ENCODE data around the gene TEX50.
"Not testable (repeated sequence)": the region's sequence is repeated elsewhere in the genome, so short reads cannot be mapped to it uniquely, and the experiment has no call there.

TEX50 gene, protein sequence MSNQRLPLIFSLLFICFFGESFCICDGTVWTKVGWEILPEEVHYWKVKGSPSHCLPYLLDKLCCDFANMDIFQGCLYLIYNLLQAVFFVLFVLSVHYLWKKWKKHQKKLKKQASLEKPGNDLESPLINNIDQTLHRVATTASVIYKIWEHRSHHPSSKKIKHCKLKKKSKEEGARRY

DNA sequence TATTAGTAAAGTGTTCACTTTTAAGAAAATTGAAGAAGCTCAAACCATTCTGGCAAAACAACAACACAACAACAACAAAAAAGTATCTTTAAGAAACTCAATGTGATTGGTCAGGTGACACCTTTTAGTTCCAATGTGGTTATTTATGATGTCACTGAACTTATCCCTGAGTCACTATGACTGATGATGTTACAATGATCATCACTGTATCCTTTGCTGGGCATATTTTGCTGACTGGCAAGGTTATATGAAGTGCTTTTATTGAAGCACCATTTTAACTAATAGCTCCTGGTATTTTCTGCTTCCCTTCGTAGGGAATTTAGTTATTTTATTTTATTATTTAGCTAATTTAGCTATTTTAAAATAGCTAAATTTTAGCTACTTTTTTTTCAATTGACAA lies at the start of gene TEX50:
TSS of gene TEX50 (plus strand) at position 223 of the 400 bp plus-strand sequence. CDS start 184 bp downstream, outside the sequence.
- DNase-seq: no peak

DNA sequence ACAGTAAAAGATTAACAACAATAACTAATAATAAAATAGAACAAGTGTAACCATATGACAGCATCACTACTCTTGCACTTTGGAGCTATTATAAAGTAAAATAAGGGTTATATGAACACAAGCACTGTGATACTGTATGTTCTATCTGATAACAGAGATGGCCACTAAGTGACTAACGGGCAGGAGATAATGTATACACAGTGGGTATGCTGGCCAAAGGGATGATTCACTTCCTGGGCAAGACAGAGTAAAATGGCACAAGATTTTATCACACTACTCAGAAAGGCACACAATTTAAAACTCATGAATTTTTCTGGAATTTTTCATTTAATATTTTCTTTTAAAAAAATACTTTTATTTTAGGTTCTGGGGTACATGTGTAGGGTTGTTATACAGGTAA lies 44.6 kb upstream of the TEX50 start:
- DNase-seq: no peak

DNA sequence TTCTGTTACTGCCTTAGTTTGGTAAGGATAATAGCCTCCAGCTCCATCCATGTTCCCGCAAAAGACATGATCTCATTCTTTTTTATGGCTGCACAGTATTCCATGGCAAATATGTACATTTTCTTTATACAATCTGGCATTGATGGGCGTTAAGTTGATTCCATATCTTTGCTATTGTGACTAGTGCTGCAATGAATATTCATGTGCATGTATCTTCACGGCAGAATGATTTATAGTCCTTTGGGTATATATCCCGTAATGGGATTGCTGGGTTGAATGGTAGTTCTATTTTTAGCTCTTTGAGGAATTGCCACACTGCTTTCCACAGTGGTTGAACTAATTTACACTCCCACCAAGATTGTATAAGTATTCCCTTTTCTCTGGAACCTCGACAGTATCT lies 44.0 kb upstream of the TEX50 start:
- not testable (repeated sequence) for DNase-seq

DNA sequence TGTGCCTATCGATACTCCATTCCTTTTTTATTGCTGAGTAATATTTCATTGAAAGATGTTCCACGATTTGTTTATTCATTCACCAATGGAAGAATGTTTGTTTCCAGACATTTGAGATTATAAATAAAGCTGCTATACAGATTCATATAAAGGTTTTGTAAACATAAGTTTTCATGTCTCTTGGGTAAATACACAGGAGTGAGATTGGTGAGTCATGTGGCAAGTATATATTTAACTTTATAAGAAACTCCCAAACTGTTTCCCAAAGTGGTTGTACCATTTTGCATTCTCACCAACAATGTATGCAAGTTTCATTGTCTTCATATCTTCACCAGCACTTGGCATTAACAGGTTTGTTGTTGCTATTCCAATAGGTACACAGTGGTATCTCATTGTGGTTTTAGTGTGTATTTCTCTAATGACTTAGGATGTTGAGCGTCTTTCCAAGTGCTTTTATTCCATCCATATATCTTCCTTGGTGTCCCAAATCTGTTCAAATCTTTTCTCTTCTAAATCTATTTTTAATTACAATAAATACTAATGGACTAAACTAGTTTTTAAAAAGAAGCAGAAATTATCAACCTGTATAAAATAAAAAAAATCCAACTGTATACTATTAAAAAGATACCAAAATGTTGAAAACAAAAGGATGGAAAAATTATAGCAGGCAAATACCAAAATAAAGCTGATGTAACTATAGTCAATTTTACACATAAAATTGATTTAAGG lies 38.9 kb upstream of the TEX50 start:
- no peak for DNase-seq

DNA sequence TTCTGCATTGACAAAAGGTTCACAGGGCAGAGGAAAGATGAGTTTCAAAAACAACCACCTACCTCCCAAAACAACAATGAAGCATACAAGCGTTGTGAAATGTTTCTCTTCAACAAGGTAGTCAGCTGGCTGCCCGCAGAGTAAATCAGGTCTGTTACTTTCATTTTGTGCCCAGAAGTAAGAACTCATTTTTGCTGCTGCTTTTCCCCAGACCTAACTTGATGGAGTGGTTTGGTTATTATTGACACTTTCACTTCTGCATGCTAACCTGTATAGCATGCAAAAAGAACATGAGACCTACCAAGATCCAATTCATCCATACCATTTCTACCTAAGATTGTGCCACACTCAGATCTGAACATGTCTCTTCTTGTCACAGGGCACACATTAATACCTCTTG lies 33.5 kb upstream of the TEX50 start:
- DNase-seq: no peak

DNA sequence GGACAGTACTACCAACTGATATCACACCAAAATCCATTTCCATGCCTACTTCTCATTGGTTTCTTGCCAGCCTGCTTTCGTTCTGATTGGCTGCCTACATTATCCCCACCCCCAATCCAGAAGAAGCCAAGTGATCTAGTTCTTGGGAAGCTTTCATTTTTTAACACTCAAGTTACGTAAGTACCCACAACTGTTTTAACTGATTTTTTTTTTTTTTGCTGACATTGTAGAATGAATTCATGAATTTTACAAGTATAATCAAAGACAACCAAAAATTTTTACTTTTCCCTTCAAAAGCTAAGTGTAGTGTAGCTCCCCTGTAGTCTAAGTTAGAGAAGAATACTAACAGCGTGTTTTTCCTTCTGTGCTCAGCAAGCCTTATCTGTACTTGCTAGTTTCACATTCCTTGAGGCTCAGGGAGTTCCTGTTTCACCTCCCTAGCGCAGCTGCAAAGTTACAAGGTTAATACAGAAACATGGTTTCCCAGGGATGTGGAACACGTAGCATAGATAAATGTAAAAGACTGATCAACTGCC lies 32.0 kb upstream of the TEX50 start, which contains the start of gene SLC9C2:
TSS of gene SLC9C2 (minus strand) at position 17 of the 536 bp plus-strand sequence. CDS start 1,296 bp downstream, outside the sequence.
- DNase-seq: no peak

DNA sequence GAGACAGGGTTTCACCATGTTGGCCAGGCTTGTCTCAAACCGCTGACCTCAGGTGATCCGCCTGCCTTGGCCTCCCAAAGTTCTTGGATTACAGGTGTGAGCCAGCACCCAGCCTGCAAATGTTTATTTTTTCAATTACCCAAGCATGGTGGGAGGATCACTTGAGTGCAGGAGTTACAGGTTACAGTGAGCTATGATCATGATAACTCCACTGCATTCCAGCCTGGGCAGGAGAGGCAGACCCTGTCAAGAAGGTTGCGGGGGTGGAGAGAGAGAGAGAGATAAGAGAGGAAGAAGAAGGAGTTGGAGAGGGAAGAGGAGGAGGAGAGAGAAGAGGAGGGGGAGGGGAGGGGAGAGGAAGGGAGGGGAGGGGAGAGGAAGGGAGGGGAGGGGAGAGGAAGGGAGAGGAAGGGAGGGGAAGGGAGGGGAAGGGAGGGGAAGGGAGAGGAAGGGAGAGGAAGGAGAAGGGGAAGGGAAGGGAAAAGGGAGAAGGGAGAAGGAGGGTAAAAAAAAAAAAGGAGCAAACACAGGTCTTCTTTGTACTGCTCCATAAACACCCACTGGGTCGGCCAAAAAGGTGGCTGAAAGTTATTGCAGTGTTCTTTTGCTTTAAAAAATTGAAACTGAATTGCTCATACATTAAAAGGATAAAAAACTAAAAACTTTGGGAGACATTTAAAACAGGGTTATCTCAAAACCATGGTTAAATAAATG lies 26.5 kb upstream of the TEX50 start:
- no peak for DNase-seq

DNA sequence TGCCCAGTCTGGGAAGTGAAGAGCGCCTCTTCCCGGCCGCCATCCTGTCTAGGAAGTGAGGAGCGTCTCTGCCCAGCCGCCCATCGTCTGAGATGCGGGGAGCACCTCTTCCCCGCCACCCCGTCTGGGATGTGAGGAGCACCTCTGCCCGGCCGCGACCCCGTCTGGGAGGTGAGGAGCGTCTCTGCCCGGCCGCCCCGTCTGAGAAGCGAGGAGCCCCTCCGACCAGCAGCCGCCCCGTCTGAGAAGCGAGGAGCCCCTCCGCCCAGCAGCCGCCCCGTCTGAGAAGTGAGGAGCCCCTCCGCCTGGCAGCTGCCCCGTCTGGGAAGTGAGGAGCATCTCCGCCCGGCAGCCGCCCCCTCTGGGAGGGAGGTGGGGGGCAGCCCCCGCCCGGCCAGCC lies 22.1 kb upstream of the TEX50 start:
- DNase-seq: not testable (repeated sequence)

DNA sequence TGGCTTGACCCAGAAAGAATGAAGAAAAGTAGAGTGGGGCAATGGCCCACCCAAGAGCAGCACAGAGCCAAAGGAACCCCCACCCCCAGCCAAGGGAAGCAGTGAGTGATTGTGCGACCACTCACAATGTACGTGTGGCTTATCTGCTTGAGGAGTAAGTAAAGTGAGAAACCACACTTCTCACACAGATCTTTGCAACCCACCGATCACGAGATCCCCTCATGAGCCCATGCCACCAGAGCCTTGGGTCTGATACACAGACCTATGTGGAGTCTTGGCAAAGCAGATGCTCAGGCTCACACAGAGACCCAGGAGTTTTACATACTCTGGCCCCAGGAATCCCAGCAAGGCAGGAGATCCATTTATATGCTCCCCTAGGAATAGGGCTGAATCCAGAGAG lies 18.3 kb upstream of the TEX50 start:
- no peak for DNase-seq

DNA sequence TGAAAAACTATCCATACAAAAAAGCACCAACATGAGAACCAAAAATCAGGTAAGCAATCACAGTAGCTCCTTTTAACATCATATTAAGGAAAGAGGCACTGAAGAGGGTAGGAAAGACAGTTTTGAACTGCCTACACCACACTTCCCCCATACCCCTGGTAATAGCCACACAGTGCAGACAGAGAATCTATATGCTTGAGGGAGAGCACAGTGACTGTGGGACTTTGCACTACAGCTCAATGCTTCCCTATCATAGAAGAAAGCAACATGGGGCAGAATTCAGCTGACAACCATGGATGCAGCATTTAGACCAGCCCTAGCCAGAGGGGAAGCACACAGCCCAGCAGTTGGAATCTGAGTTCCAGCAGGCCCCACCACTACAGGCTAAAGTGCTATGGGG lies 7.9 kb upstream of the TEX50 start:
- DNase-seq: no peak

DNA sequence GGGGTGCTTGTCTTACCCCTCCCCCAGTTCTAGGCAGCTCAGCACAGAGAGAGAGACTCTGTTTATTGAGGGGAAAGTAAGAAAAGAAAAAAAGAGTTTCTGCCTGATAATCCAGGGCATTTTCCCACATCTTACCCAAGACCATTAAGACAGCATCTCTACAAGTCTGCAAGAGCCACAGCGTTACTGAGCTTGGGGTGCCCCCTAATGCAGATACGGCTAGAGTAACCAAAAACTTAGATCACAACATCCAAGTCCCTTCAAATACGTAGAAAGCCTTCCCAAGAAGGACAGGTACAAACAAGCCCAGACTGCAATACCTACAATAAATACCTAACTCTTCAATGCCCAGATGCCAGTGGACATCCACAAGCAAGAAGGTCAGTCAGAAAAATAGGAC lies 6.2 kb upstream of the TEX50 start:
- no peak for DNase-seq

DNA sequence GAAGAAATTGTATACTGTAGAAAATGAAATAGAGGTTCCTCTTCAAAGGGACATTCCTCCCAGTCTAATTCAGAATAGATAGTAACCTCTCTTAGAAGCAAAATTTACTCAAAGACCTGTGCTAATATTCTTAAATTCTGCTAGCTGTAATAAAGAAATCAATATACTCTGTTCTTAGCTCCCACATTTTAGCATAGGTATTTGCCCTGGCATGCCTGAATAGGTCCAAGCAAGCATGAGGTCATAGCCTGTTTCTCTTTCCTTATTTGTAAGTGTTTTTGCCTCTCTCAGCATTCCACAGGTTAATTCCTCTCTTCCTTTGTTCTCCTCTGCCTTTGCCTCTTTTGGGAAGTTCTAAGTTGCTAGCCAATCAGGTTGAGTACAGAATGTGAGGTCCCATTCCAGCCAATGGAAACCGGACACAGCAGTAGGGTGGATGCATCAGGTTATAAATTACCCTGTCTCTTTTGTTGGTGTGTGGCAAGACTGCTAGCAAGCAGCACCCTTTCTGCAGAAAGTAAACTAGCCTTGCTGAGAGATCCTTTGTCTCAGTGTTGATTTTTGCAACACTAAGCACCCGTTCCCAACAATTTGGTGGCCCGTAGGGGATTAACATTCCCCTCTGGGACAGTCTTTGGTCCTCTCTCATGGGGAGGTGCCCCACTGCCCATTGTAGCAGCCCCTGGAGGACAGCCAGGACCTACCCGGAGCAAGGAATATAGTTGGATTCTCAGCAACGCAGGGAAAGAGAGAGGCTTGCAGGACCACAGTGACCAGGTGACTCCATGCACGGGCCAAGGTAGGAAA lies 2.3 kb downstream of the TEX50 start:
- not testable (repeated sequence) for DNase-seq

DNA sequence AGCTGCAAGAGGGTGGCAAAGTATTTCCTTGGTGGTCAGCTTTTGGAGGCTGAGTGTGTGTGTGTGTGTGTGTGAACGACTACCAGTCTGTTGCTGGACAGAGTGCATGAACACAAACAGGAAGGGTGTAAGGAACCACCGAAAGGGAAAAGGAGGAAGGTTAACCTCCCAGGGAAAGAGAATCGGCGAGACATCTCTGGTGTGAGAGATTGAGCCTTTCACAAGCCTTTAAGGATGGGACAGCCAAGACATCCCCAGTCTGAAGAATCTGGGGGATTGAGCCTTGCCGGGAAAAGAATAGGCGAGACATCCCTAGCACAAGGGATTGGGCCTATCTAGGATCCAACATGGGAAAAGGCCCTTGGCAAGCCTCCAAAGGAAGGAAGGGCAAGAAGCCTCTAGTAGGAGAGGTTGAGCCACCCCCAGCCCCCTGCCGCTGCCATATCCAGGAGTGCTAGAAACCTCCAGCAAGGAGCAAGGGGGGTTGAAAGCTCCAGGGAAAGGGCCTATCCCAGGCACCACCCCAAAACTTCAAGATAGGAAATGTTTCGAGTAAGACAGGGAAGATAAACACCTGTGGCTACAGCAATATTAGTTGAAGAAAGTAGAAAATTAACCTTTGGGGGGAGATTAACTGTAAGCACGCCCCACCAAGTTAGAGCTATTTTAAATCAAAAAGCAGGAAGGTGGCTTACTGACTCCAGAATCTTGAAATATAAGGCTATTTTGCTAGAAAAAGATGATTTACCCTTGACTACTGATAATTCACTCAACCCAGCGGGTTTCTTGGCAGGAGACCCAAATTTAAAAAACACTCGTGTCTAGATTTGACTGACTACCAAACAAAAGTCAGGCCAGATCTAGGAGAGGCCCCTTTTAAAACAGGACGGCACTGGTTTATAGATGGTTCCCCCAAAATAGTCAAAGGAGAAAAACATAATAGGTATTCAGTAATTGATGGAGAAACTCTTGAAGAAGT lies 3.2 kb downstream of the TEX50 start:
- DNase-seq: no peak

DNA sequence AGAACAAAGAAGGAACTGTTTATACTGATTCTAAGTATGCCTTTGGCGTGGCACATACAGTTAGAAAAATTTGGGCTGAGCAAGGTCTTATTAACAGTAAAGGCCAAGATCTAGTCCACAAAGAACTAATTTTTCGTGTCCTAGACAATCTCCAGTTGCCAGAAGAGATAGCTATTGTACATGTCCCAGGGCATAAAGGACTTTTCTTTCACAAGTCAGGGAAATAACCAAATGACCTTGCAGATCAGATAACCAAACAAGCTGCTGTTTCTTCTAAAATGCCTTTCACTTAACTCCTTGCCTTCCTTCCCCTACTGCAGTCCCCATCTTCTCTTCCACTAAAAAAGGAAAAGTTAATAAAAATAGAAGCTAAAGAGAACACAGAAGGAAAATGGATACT lies 4.0 kb downstream of the TEX50 start:
- no peak for DNase-seq

DNA sequence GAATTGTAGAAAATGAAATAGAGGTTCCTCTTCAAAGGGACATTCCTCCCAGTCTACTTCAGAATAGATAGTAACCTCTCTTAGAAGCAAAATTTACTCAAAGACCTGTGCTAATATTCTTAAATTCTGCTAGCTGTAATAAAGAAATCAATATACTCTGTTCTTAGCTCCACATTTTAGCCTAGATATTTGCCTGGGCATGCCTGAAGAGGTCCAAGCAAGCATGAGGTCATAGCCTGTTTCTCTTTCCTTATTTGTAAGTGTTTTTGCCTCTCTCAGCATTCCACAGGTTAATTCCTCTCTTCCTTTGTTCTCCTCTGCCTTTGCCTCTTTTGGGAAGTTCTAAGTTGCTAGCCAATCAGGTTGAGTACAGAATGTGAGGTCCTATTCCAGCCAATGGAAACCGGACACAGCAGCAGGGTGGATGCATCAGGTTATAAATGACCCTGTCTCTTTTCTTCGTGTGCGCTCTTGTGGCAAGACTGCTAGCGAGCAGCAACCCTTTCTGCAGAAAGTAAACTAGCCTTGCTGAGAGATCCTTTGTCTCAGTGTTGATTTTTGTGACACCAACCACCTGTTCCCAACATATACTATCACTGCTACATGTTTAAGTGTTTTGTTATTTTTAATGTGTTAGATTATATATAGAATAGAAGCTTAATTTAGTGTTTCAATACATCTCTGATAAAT lies 7.5 kb downstream of the TEX50 start:
- DNase-seq: not testable (repeated sequence)

DNA sequence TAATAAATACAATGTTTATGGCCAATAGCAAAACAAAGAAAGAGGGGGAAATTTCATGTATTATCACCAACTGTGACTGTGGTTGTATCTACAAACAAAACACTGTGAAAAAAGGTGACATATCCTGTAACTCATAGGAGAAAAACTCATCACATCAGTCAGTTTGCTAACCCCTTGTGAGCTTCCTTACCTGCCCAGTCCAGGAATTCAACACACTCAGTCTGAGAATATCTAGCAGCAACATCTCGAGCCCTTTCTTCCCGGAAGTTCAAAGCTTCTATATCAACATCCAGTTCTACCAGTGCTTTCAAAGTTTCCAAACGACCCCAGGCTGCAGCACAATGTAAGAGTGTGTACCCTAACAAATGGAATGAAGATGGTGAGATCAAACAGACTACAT lies 11.5 kb downstream of the TEX50 start:
- no peak for DNase-seq

DNA sequence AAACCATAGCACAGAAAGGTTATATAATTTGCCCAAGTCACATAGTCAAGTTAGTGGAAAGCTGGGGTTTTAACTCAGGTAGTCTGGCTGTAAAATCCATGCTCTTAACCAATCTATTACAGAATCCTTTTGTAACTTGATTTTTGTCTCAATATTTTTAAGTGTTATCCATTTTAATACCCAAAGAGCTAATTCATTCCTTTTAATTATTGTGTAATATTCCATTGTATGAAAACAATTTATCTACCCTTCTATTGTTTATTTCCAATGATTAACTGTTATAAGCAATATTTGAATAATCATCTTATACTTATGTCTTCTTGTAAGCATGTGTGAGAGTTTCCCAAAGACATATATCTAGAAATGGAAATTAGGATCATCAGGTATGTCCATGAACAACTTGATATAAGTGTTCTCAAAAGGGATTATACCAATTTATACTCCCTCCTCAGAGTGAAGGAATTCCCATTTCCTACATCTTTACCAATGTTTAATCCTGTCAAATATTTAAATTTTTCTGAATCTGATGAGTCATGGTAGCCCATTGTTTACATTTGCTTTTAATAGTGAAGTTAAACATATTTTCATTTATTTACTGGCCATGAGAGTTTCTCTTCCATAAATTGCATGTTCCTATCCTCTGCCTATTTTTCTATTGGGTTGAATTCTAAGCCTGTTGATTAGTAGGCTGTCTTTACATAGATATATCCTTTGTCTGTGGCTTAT lies 13.9 kb downstream of the TEX50 start:
- no peak for DNase-seq

DNA sequence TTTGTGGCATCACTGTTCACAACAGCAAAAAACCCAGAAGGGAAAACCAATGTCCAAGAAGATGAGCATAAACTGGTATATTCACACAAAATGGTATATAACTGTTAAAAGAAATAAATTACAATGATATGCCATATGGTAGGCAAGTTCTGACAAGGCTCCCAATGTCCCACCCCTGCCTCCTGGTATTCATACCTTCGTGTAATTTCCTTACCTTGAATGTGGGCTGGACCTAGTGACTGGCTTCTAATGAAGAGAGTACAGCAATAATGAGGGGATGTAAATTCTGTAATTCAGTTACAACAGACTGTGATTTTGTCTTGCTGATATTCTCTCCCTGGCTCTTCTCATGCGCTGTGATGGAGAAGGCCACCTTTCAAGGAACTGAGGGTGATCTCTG lies 25.2 kb downstream of the TEX50 start:
- DNase-seq: no peak

DNA sequence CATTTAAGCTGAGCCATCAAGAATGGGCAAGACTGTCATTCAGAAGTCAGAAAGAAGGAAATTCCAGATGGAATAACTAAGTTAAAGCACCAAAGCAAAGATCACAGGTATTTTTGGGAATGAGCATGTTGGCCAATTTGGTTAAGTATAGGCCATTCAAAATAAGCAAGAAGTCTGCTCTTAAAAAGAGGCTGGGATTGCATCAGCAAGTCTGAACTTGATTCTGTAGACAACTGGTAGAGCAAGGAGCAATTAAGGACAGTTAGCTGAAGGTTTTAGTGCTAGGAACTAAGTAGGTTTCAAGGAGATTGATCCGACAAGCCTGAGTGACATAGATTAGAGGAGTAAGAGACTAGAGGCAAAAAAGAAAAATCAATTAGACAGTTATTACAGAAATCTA lies 26.1 kb downstream of the TEX50 start:
- DNase-seq: no peak

DNA sequence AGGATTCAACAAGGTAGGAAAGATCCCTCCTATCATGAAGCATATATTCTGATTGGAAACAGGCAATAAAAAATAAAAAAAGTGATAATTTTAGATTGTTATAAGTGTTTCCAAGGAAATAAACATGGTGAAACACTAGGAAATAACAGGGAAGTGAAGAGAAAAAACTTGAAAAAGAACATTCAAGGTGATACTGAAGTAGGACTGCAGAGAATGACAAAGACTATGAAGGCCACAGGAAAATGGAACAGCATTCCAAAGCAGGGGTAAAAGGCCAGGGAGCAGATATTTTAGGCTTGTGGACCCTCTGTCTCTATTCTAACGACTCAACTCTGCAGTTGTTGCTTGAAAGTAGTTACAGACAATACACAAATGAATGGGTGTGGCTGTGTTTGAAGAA lies 26.6 kb downstream of the TEX50 start:
- no peak for DNase-seq

All from NCI-H1436 (cell line).